IMR-90 (cell line): ENCODE data around the gene SOCS3. TPM values are rescaled to one million over a fixed set of nuclear protein-coding genes. Genes with fewer than 3 reads are reported as not detected.

Source experiments
- ATAC-seq: fragments of 200-7000 bp; cut with Tn5 transposase; 2 replicates; pipeline ENCODE4 v1.9.1; 2020; ENCODE audit warnings: low read depth, mild to moderate bottlenecking, moderate library complexity
- BruUV-seq: library from RNA; stranded (reverse); fragments of 400-500 nt; replicated peaks from 2 replicates; lab custom pipeline; 2021; lab: Mats Ljungman, UMichigan
- CTCF ChIA-PET: fragments of 300-600 bp; formaldehyde crosslinking; extraction: SDS; loops from one replicate; lab custom pipeline; 2021; ENCODE audit warnings: antibody characterized with exemption; lab: Yijun Ruan, JAX
- POLR2A ChIA-PET: fragments of 300-600 bp; sonication (Branson Sonifier 250); formaldehyde crosslinking; loops from one replicate; lab custom pipeline; 2022; ENCODE audit warnings: antibody characterized with exemption; ENCODE audit not compliant: unreplicated experiment; lab: Charles Lee
- DNase-seq: peaks from one replicate; pipeline ENCODE4 v3.0.0; 2013
- H2AFZ ChIP-seq: replicated peaks from 2 replicates; pipeline ENCODE3; 2013; ENCODE audit warnings: low read length, mild to moderate bottlenecking; ENCODE audit not compliant: poor library complexity
- H2AK5ac ChIP-seq: 2 replicates; pipeline ENCODE4 v1.6.1; 2013; ENCODE audit warnings: low read depth, low read length, inconsistent platforms
- H2AK9ac ChIP-seq: replicated peaks from 2 replicates; pipeline ENCODE3; 2013; ENCODE audit warnings: mild to moderate bottlenecking, low read depth, low read length, moderate library complexity; ENCODE audit not compliant: poor library complexity
- H2BK120ac ChIP-seq: 2 replicates; pipeline ENCODE4 v1.6.1; 2013; ENCODE audit warnings: low read depth, low read length, inconsistent platforms
- H2BK15ac ChIP-seq: 3 replicates; pipeline ENCODE4 v1.6.1; 2013; ENCODE audit warnings: low read depth, low read length, inconsistent platforms
- H2BK20ac ChIP-seq: 2 replicates; pipeline ENCODE4 v1.6.1; 2013; ENCODE audit warnings: low read depth, mild to moderate bottlenecking, inconsistent platforms, low read length, moderate library complexity
- H2BK5ac ChIP-seq: 2 replicates; pipeline ENCODE4 v1.6.1; 2013; ENCODE audit warnings: mild to moderate bottlenecking, low read depth, low read length, inconsistent platforms; ENCODE audit not compliant: poor library complexity, severe bottlenecking
- H3K14ac ChIP-seq: replicated peaks from 2 replicates; pipeline ENCODE4 v1.6.1; 2013; ENCODE audit warnings: low read depth, low read length, inconsistent platforms
- H3K18ac ChIP-seq: 2 replicates; pipeline ENCODE4 v1.6.1; 2013; ENCODE audit warnings: low read depth, low read length, control low read depth
- H3K23ac ChIP-seq: 2 replicates; pipeline ENCODE4 v1.6.1; 2013; ENCODE audit warnings: low read depth, low read length, inconsistent platforms
- H3K27ac ChIP-seq: 2 replicates; pipeline ENCODE4 v1.5.1; 2013; ENCODE audit warnings: mild to moderate bottlenecking, control low read depth, low read length; ENCODE audit not compliant: insufficient read depth
- H3K27me3 ChIP-seq: 2 replicates; pipeline ENCODE4 v1.6.1; 2013; ENCODE audit warnings: low read length; ENCODE audit not compliant: control insufficient read depth, insufficient read depth
- H3K36me3 ChIP-seq: 2 replicates; pipeline ENCODE4 v1.6.1; 2013; ENCODE audit warnings: low read length, mixed read lengths; ENCODE audit not compliant: control insufficient read depth, insufficient read depth
- H3K4ac ChIP-seq: 2 replicates; pipeline ENCODE4 v1.6.1; 2013; ENCODE audit warnings: low read depth, low read length, inconsistent platforms
- H3K4me1 ChIP-seq: 2 replicates; pipeline ENCODE4 v1.6.1; 2013; ENCODE audit warnings: low read length, mixed read lengths; ENCODE audit not compliant: control insufficient read depth, insufficient read depth
- H3K4me2 ChIP-seq: 2 replicates; pipeline ENCODE4 v1.6.1; 2013; ENCODE audit warnings: low read depth, mild to moderate bottlenecking, control low read depth, low read length, moderate library complexity
- H3K4me3 ChIP-seq: 2 replicates; pipeline ENCODE4 v1.5.1; 2013; ENCODE audit warnings: low read depth, mild to moderate bottlenecking, control low read depth, low read length, moderate library complexity; ENCODE audit not compliant: insufficient read depth
- H3K56ac ChIP-seq: 2 replicates; pipeline ENCODE4 v1.6.1; 2013; ENCODE audit warnings: low read length, inconsistent platforms; ENCODE audit not compliant: insufficient read depth; ENCODE audit errors: extremely low read depth
- H3K79me1 ChIP-seq, 2 experiments: 2 replicates each; pipeline ENCODE4 v1.6.1; 2013; ENCODE audit warnings: low read length in 2 of 2, inconsistent platforms in 1 of 2, low read depth in 1 of 2
- H3K9ac ChIP-seq: 2 replicates; pipeline ENCODE4 v1.6.1; 2013; ENCODE audit warnings: low read depth, low read length, control low read depth
- H3K9me1 ChIP-seq: 2 replicates; pipeline ENCODE4 v1.6.1; 2013; ENCODE audit warnings: low read length, inconsistent platforms; ENCODE audit not compliant: insufficient read depth
- H3K9me3 ChIP-seq: 2 replicates; pipeline ENCODE4 v1.6.1; 2013; ENCODE audit warnings: low read length; ENCODE audit not compliant: control insufficient read depth, insufficient read depth
- H4K20me1 ChIP-seq: 2 replicates; pipeline ENCODE4 v1.6.1; 2013; ENCODE audit warnings: low read length, inconsistent platforms; ENCODE audit not compliant: insufficient read depth
- H4K5ac ChIP-seq: 2 replicates; pipeline ENCODE4 v1.6.1; 2013; ENCODE audit warnings: mild to moderate bottlenecking, low read depth, low read length, control low read depth
- H4K8ac ChIP-seq, 2 experiments: 2 replicates each; pipeline ENCODE4 v1.6.1; 2013; ENCODE audit warnings: low read depth in 2 of 2, low read length in 2 of 2, control low read depth in 1 of 2, inconsistent platforms in 1 of 2
- H4K91ac ChIP-seq: 2 replicates; pipeline ENCODE4 v1.6.1; 2013; ENCODE audit warnings: low read depth, low read length, inconsistent platforms; ENCODE audit not compliant: insufficient read depth
- CEBPB ChIP-seq: IDR thresholded peaks from 2 replicates; pipeline ENCODE4 v1.6.1; 2012; ENCODE audit warnings: low read depth, low read length, improper control_type of control experiment
- NFE2L2 ChIP-seq: fragments of 150-350 bp; IDR thresholded peaks from 2 replicates; pipeline ENCODE4 v1.6.1; 2016; ENCODE audit warnings: low read depth, mild to moderate bottlenecking, low read length
- WGBS, 2 experiments: methylation state at CpG; one replicate each; pipeline versions ENCODE4 v1.1.5 to v1.1.7; 2013; ENCODE audit warnings: missing lambda C conversion rate in 2 of 2; ENCODE audit not compliant: insufficient read length in 1 of 2; ENCODE audit errors: extremely low coverage in 2 of 2; 5-methylcytosine and 5-hydroxymethylcytosine counted together
- dilution Hi-C: fragments of 300-500 bp; cut with HindIII; formaldehyde crosslinking; loops from one replicate; pipeline ENCODE4 v1.14.3; 2018; ENCODE audit warnings: low sequenced_read_pairs; ENCODE audit not compliant: unreplicated experiment
- in situ Hi-C: fragments of 300-500 bp; cut with MboI; formaldehyde crosslinking; loops from 3 replicates; pipeline ENCODE4 v1.14.3; 2019; ENCODE audit warnings: low sequenced_read_pairs, inconsistent platforms, mixed read lengths
- intact Hi-C: fragments of 100-400 bp; cut with micrococcal nuclease; formaldehyde crosslinking; loops from 2 replicates; pipeline ENCODE4 v1.10.0; 2022
- polyA plus RNA-seq, 3 experiments: library from polyadenylated mRNA; depleted of rRNA; stranded (reverse); fragments of >200 nt; gene quantifications; 2 replicates each; pipeline ENCODE4 v1.2.3, GENCODE V29; 2012; ENCODE audit warnings: low replicate concordance in 1 of 3
- total RNA-seq: library from RNA; depleted of rRNA; stranded (reverse); fragments of >200 nt; gene quantifications from 2 replicates; pipeline ENCODE4 v1.2.3, GENCODE V29; 2012

Gene SOCS3
- total and polyA plus RNA-seq, 2 of the 4 experiments (the other 2 are of a cell fraction), result 19.2 to 19.9 TPM

DNA sequence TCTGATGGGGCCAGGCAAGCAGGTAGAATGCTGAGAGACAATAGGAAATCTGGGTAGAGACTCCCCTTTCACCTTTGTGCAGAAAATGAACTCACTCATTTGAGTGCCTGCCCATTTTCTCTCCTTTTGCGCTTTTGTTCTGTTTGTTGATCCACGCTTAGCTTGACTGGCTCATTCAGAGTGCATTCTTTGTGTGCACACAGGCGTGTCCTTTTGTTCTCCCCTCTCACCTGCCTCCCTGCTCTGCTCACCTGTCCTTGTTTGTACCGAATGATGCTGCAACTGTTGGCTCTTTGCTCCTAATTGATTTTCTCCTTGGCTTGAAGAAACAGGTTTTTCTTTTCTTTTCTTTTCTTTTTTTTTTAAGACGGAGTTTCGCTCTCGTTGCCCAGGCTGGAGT is 34.3 kb upstream of the SOCS3 start:
- dilution Hi-C loops, result no loop called here

More for the DNA sequence above, 34.3 kb upstream of the SOCS3 start:
- H3K4me1 ChIP-seq, result peaks cover 29% of the 10 kb centered on the region
- H4K20me1 ChIP-seq, result peaks cover 46% of the 10 kb centered on the region
- H3K9me1 ChIP-seq, result peaks cover 50% of the 10 kb centered on the region
- ATAC-seq (no peak), DNase-seq (no peak)
- no peak overlapping the region for H4K5ac ChIP-seq
- no peak overlapping the region for H3K18ac ChIP-seq
- no peak overlapping the region for H2BK5ac ChIP-seq
- TF ChIP-seq NFE2L2, result no peak
- TF ChIP-seq CEBPB, result no peak
- peaks cover 34% of the 10 kb centered on the region for H3K36me3 ChIP-seq
- no peak overlapping the region for H3K27ac ChIP-seq
- 95% methylated on average over 4 of the region's 7 CpGs; no CpG with 5 or more reads in 1 of the 2 experiments for WGBS, 2 experiments
- H3K23ac ChIP-seq, result no peak overlapping the region
- BruUV-seq, result no TSS peak
- no peak overlapping the region for H4K91ac ChIP-seq
- in situ Hi-C loops, result no loop called here
- H3K9me3 ChIP-seq, result no peaks in the 10 kb centered on the region
- H2AFZ ChIP-seq, result no peak overlapping the region
- H3K27me3 ChIP-seq, result no peaks in the 10 kb centered on the region
- H2BK20ac ChIP-seq, result no peak overlapping the region
- H3K14ac ChIP-seq, result no peak overlapping the region
- no peak overlapping the region for H2BK120ac ChIP-seq
- no peak overlapping the region for H2BK15ac ChIP-seq
- no peak overlapping the region for H3K9ac ChIP-seq
- POLR2A ChIA-PET, result no interaction called here
- H3K79me1 ChIP-seq, result peaks cover 46 to 90% of the 10 kb centered on the region in 2 experiments
- CTCF ChIA-PET, result no interaction called here
- no peak overlapping the region for H4K8ac ChIP-seq
- no peak overlapping the region for H3K4me2 ChIP-seq
- intact Hi-C loops, result no loop called here
- no peak overlapping the region for H2AK9ac ChIP-seq
- H3K56ac ChIP-seq, result no peak overlapping the region
- H3K4ac ChIP-seq, result no peak overlapping the region
- no peak overlapping the region for H3K4me3 ChIP-seq
- peak overlapping the region; percentile 40; the same call in 1 of the 2 replicates for H2AK5ac ChIP-seq
